A172 (cell line): ENCODE data around the gene MCM10. TPM values are rescaled to one million over a fixed set of nuclear protein-coding genes. Genes with fewer than 3 reads are reported as not detected.
A peak's percentile ranks its signal among the peaks of the same experiment; 100 is the strongest.
"Not testable (repeated sequence)": the region's sequence is repeated elsewhere in the genome, so short reads cannot be mapped to it uniquely, and the experiment has no call there.

Experiments used
- DNase-seq: peaks from one replicate; pipeline ENCODE4 v3.0.0-alpha.2; 2015; ENCODE audit warnings: low spot score
- total RNA-seq: library from RNA; depleted of rRNA; stranded (reverse); fragments of >200 nt; shearing (Covaris generic); gene quantifications from 2 replicates; pipeline ENCODE4 v1.2.3, GENCODE V29; 2014; rRNA removed

The MCM10 gene
- 33.6 and 34.4 TPM in 2 replicates for total RNA-seq

GRCh38 chr10:13160934-13161856 lies at the start of gene MCM10:
TSS of gene MCM10 (plus strand) at chr10:13161558. CDS start at chr10:13164203, 2,645 bp downstream.
- peak; percentile 100 for DNase-seq

GRCh38 chr10:13113544-13113943 lies 47.8 kb upstream of the MCM10 start:
- peak; percentile 45 for DNase-seq

GRCh38 chr10:13115832-13116803 lies 45.2 kb upstream of the MCM10 start:
- DNase-seq = no peak

GRCh38 chr10:13117841-13118783 lies 43.2 kb upstream of the MCM10 start:
- no peak for DNase-seq

GRCh38 chr10:13118784-13119410 lies 42.5 kb upstream of the MCM10 start:
- DNase-seq = no peak

GRCh38 chr10:13120786-13121499 lies 40.4 kb upstream of the MCM10 start:
- no peak for DNase-seq

- no peak for DNase-seq
These were observed 39.9 kb upstream of the MCM10 start for GRCh38 chr10:13121500-13121854.

GRCh38 chr10:13136651-13137050 lies 24.7 kb upstream of the MCM10 start:
- no peak for DNase-seq

- no peak for DNase-seq
These were observed 22.2 kb upstream of the MCM10 start for GRCh38 chr10:13139150-13139549.

GRCh38 chr10:13139676-13140075 lies 21.7 kb upstream of the MCM10 start:
- DNase-seq = no peak

- DNase-seq = no peak
These were observed 20.6 kb upstream of the MCM10 start for GRCh38 chr10:13140627-13141190.

- no peak for DNase-seq
These were observed 17.6 kb upstream of the MCM10 start for GRCh38 chr10:13143766-13144165.

GRCh38 chr10:13144814-13145213 lies 16.5 kb upstream of the MCM10 start:
- DNase-seq = no peak

GRCh38 chr10:13146379-13146778 lies 15.0 kb upstream of the MCM10 start:
- peak; percentile 28 for DNase-seq

- DNase-seq = no peak
These were observed 14.2 kb upstream of the MCM10 start for GRCh38 chr10:13147161-13147560.

- no peak for DNase-seq
These were observed 9.1 kb upstream of the MCM10 start for GRCh38 chr10:13152296-13152695.

GRCh38 chr10:13155860-13156259 lies 5.5 kb upstream of the MCM10 start:
- not testable (repeated sequence) for DNase-seq

GRCh38 chr10:13158401-13158800 lies 3.0 kb upstream of the MCM10 start:
- no peak for DNase-seq

- peak; percentile 10 for DNase-seq
These were observed 506 bp downstream of the MCM10 start for GRCh38 chr10:13161857-13162271.

GRCh38 chr10:13163859-13164258 lies 2.5 kb downstream of the MCM10 start:
- no peak for DNase-seq
